Pancreas (tissue), 10 donors: ENCODE measurements around the gene RANBP1. TPM values are rescaled to one million over a fixed set of nuclear protein-coding genes. Genes with fewer than 3 reads are reported as not detected.

Source experiments
- ATAC-seq, 4 donors: fragments of 200-7000 bp; cut with Tn5 transposase; one replicate each; pipeline versions ENCODE4 v1.8.0 to v1.9.1; 2020; ENCODE audit warnings: mild to moderate bottlenecking in 4 of 4, moderate library complexity in 4 of 4
- DNase-seq, 6 donors: peaks; one replicate each; pipeline ENCODE4 v3.0.0-alpha.2; 2020
- FAIRE-seq: peaks from 2 replicates; lab custom pipeline; 2012; peaks lifted over from hg19 to GRCh38; lab: Jason Lieb, UNC
- H3K27ac ChIP-seq, 4 donors: fragments of 200-600 bp; sonication (generic); 1 replicate in 3 of 4; 2 replicates in 1 of 4; pipeline versions ENCODE4 v1.5.0 to v1.8.0; 2020
- H3K27me3 ChIP-seq, 4 donors: fragments of 200-600 bp; one replicate each; pipeline ENCODE4 v1.8.0; 2021
- H3K36me3 ChIP-seq, 3 donors: fragments of 200-600 bp; sonication (generic) in 1 of 3; one replicate each; pipeline versions ENCODE4 v1.5.0 to v1.8.0; 2020 to 2021
- H3K4me1 ChIP-seq, 3 donors: fragments of 200-600 bp; one replicate each; pipeline ENCODE4 v1.8.0; 2021
- H3K4me3 ChIP-seq, 4 donors: fragments of 200-600 bp; sonication (generic) in 2 of 4; one replicate each; pipeline versions ENCODE4 v1.5.0 to v1.8.0; 2020 to 2021
- H3K9me3 ChIP-seq, 4 donors: fragments of 200-600 bp; one replicate each; pipeline ENCODE4 v1.8.0; 2021
- WGBS, 2 donors: extraction: QIAGEN DNeasy Blood & Tissue Kit; methylation state at CpG; one replicate each; pipeline ENCODE4 v1.1.7; 2013; 5-methylcytosine and 5-hydroxymethylcytosine counted together
- intact Hi-C, 3 donors: fragments of 100-400 bp; cut with DNase I; formaldehyde crosslinking; loops; one replicate each; pipeline versions ENCODE4 v1.11.1 to v1.14.2; 2022
- polyA plus RNA-seq, 2 donors: library from polyadenylated mRNA; stranded (reverse); fragments of 200-250 nt; gene quantifications; one replicate each; pipeline ENCODE4 v1.2.3, GENCODE V29; 2013
- total RNA-seq, 6 donors: library from RNA; stranded (reverse); fragmentation: NEBNext Ultra II Directional in 4 of 6; extraction: Animal tissue kit (Norgen Biotek cat#: 25700) in 4 of 6; gene quantifications; one replicate each; pipeline versions ENCODE4 v1.2.1 to v1.2.4, GENCODE V29; 2021 to 2023
- TF ChIP-seq, protein P1 (sequence below), 4 donors: fragments of 200-600 bp; sonication (generic) in 3 of 4; IDR thresholded peaks; one replicate each; pipeline versions ENCODE4 v1.5.0 to v1.8.0; 2021; ENCODE audit warnings: antibody characterized with exemption in 4 of 4
- donor health status: healthy with polysubstance abuse.
- donor health status: DM: no; HTN: no; CAD: no; lungs with moderate emphysema.
- donor health status: DM: no; HTN: no; CAD: no.
- donor health status: control.
- donor health status: control.
- donor health status: Bipolar disorder and iron deficiency.
- donor health status: DM: yes; HTN: yes; CAD: no.
- donor health status: DM: no; HTN: no; CAD: no.
- donor health status: DM: no; HTN: no; CAD: no.
- donor health status: DM: yes; HTN: yes; CAD: no.

RANBP1 gene
- total and polyA plus RNA-seq, 8 donors: 25.1 to 44.0 (median 34.3) TPM

- ATAC-seq (no peak), DNase-seq (no peak), FAIRE-seq (no peak)
- intact Hi-C loops: no loop called here
- Histone ChIP-seq H3K4me1 (peaks cover 0 to 6% (median 6%) of the 10 kb centered on the region in 3 donors), H3K4me3 (peak overlapping the region; percentile 84 to 99 (median 96)), H3K27me3 (no peaks in the 10 kb centered on the region), H3K27ac (peak overlapping the region in 1 of 4 donors; percentile 42), H3K9me3 (no peaks in the 10 kb centered on the region), H3K36me3 (no peaks in the 10 kb centered on the region)
- WGBS, 2 donors: 42 to 44% methylated on average over 16 of the region's 16 CpGs
- TF ChIP-seq, protein P1, sequence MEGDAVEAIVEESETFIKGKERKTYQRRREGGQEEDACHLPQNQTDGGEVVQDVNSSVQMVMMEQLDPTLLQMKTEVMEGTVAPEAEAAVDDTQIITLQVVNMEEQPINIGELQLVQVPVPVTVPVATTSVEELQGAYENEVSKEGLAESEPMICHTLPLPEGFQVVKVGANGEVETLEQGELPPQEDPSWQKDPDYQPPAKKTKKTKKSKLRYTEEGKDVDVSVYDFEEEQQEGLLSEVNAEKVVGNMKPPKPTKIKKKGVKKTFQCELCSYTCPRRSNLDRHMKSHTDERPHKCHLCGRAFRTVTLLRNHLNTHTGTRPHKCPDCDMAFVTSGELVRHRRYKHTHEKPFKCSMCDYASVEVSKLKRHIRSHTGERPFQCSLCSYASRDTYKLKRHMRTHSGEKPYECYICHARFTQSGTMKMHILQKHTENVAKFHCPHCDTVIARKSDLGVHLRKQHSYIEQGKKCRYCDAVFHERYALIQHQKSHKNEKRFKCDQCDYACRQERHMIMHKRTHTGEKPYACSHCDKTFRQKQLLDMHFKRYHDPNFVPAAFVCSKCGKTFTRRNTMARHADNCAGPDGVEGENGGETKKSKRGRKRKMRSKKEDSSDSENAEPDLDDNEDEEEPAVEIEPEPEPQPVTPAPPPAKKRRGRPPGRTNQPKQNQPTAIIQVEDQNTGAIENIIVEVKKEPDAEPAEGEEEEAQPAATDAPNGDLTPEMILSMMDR (IDR thresholded peaks at IDR 0.05): no peak
Measured at GRCh38 chr22:20132686-20133246, 16.9 kb downstream of the RANBP1 start.

DNA sequence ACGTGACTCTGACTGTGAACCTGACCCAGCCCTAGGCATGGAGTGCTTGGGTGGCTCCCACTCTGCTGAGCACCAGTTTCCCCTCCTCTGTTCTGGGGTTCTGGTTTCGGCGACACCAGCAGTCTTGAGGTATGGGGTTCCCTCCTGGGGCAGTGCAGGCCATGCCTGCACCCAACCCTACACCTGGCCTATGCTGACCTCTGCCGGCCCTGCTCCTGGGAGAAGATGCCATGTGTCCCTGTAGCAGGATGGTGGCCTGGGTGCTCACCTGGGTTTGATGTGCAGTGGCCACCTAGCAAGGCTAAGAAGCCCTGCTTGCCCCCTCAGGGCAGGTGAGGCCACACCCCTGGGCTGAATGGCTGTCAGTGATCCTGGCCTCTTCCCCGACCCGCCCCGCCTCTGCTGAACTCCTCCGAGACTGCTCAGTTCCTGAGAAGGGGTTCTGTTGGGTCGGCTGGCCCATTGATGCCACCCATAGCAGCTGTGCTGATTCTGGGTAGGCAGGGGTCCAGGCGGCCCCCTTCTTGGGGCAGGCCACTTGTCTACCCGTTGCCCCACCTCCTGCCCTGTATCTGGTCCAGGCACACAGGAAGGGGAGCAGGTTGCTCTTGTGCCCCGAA is 18.1 kb downstream of the RANBP1 start:
- TF ChIP-seq, protein P1 (IDR thresholded peaks at IDR 0.05): no peak
- intact Hi-C loops: no loop called here
- Histone ChIP-seq H3K4me3 (no peak overlapping the region), H3K9me3 (no peaks in the 10 kb centered on the region), H3K4me1 (peaks cover 0 to 6% (median 6%) of the 10 kb centered on the region in 3 donors), H3K27me3 (no peaks in the 10 kb centered on the region), H3K27ac (no peak overlapping the region), H3K36me3 (no peaks in the 10 kb centered on the region)
- FAIRE-seq (no peak), ATAC-seq (no peak), DNase-seq (no peak)
- 70 to 79% methylated on average over 12 of the region's 12 CpGs for WGBS, 2 donors

GRCh38 chr22:20135265-20135664 is 19.4 kb downstream of the RANBP1 start:
- TF ChIP-seq, protein P1 (IDR thresholded peaks at IDR 0.05): no peak
- intact Hi-C loops: no loop called here
- DNase-seq (no peak), FAIRE-seq (no peak), ATAC-seq (no peak)
- 45 to 51% methylated on average over 4 of the region's 4 CpGs for WGBS, 2 donors
- H3K27ac ChIP-seq: no peak overlapping the region
- H3K9me3 ChIP-seq: no peaks in the 10 kb centered on the region
- H3K27me3 ChIP-seq: no peaks in the 10 kb centered on the region
- H3K4me1 ChIP-seq: peaks cover 0 to 6% (median 6%) of the 10 kb centered on the region in 3 donors
- H3K4me3 ChIP-seq: no peak overlapping the region
- no peaks in the 10 kb centered on the region for H3K36me3 ChIP-seq

DNA sequence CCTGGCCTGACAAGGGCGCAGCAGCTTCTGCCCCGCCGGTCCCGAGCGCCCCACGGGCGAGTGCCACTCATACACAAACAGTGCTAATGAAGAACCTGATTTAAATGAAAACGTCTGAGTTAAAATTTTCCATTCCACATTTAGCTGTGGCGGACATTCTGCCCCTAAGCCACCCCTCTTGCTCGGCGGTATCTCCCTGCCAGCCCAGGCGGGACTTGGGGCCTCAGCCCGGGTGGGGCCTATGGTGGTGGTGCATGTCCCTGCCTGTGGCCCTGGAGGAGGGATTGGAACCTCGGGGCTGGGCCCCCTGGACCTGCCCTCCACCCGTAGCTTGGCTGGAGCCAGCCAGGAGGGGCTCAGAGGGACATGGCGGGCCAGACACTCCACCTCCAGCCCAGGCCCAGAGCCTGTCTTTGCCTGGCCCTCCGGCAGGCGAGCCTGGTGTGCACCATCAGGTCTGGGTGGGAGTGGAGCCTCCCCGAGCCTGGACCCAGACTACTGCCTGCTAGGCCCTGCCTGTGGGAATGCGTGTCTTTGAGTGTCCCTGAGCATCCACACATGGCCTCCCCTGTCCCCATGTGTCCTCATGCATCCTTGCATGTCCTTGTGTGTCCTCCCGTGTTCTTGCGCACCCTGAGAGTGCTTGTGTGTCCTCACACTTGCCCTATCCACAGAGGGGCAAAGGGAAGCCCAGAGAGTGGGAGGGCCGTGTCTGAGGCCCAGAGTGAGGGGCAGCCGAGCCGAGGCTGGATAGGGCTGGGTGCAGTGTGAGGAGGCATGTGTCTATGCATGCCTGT is 20.1 kb downstream of the RANBP1 start:
- no peaks in the 10 kb centered on the region for H3K9me3 ChIP-seq
- H3K27me3 ChIP-seq: no peaks in the 10 kb centered on the region
- WGBS, 2 donors: 84 to 86% methylated on average over 21 to 25 of the region's 25 CpGs
- no peak for FAIRE-seq
- H3K27ac ChIP-seq: no peak overlapping the region
- ATAC-seq: no peak
- peaks cover 0 to 6% (median 6%) of the 10 kb centered on the region in 3 donors for H3K4me1 ChIP-seq
- no peaks in the 10 kb centered on the region for H3K36me3 ChIP-seq
- H3K4me3 ChIP-seq: no peak overlapping the region
- TF ChIP-seq, protein P1 (IDR thresholded peaks at IDR 0.05): no peak
- no peak for DNase-seq
- intact Hi-C loops: no loop called here
